H9 (cell line): ENCODE data around the gene SLC25A12. TPM values are rescaled to one million over a fixed set of nuclear protein-coding genes. Genes with fewer than 3 reads are reported as not detected.
"Not testable (repeated sequence)": the region's sequence is repeated elsewhere in the genome, so short reads cannot be mapped to it uniquely, and the experiment has no call there.

Experiments used
- DNase-seq: peaks from one replicate; pipeline ENCODE4 v3.0.0-alpha.2; 2017
- H2AFZ ChIP-seq: one replicate; pipeline ENCODE4 v1.6.1; 2013; ENCODE audit warnings: mild to moderate bottlenecking, low read length, control low read depth, moderate library complexity
- H2AK5ac ChIP-seq: 2 replicates; pipeline ENCODE4 v1.6.1; 2013; ENCODE audit warnings: low read length, control low read depth, mixed read lengths; ENCODE audit not compliant: insufficient read length
- H2BK120ac ChIP-seq: one replicate; pipeline ENCODE4 v1.6.1; 2013; ENCODE audit warnings: low read depth, mild to moderate bottlenecking, low read length, control low read depth, inconsistent platforms; ENCODE audit not compliant: poor library complexity, severe bottlenecking
- H2BK12ac ChIP-seq: 2 replicates; pipeline ENCODE4 v1.6.1; 2013; ENCODE audit warnings: low read length, control low read depth, mixed read lengths, low read depth; ENCODE audit not compliant: insufficient read length
- H2BK15ac ChIP-seq: 2 replicates; pipeline ENCODE4 v1.6.1; 2013; ENCODE audit warnings: low read depth, low read length, control low read depth
- H2BK20ac ChIP-seq: one replicate; pipeline ENCODE4 v1.6.1; 2013; ENCODE audit warnings: low read depth, mild to moderate bottlenecking, low read length, control low read depth, inconsistent platforms; ENCODE audit not compliant: poor library complexity, severe bottlenecking
- H2BK5ac ChIP-seq: 2 replicates; pipeline ENCODE4 v1.6.1; 2013; ENCODE audit warnings: low read length, control low read depth, mixed read lengths; ENCODE audit not compliant: insufficient read length
- H3K14ac ChIP-seq: 2 replicates; pipeline ENCODE4 v1.6.1; 2013; ENCODE audit warnings: low read length, control low read depth; ENCODE audit not compliant: insufficient read depth
- H3K18ac ChIP-seq: 2 replicates; pipeline ENCODE4 v1.6.1; 2013; ENCODE audit warnings: low read depth, mild to moderate bottlenecking, mixed read lengths, low read length, control low read depth; ENCODE audit not compliant: insufficient read length
- H3K23ac ChIP-seq: 2 replicates; pipeline ENCODE4 v1.6.1; 2013; ENCODE audit warnings: low read length, control low read depth, mixed read lengths, low read depth; ENCODE audit not compliant: insufficient read length
- H3K23me2 ChIP-seq: 2 replicates; pipeline ENCODE4 v1.6.1; 2013; ENCODE audit warnings: low read depth, mild to moderate bottlenecking, mixed read lengths, low read length, control low read depth; ENCODE audit not compliant: insufficient read length, poor library complexity, severe bottlenecking
- H3K27ac ChIP-seq: 2 replicates; pipeline ENCODE4 v1.5.1; 2013; ENCODE audit warnings: low read length, control low read depth, mixed read lengths, low read depth; ENCODE audit not compliant: insufficient read length
- H3K27me3 ChIP-seq: 2 replicates; pipeline ENCODE4 v1.6.1; 2013; ENCODE audit warnings: low read length, control low read depth, inconsistent platforms; ENCODE audit not compliant: insufficient read depth
- H3K4ac ChIP-seq: 2 replicates; pipeline ENCODE4 v1.6.1; 2013; ENCODE audit warnings: low read depth, mild to moderate bottlenecking, control low read depth, inconsistent platforms, low read length, moderate library complexity
- H3K4me1 ChIP-seq: 2 replicates; pipeline ENCODE4 v1.6.1; 2013; ENCODE audit warnings: low read length, control low read depth, inconsistent platforms; ENCODE audit not compliant: insufficient read depth
- H3K4me2 ChIP-seq: 2 replicates; pipeline ENCODE4 v1.6.1; 2013; ENCODE audit warnings: low read length, control low read depth, mixed read lengths; ENCODE audit not compliant: insufficient read length, insufficient read depth
- H3K56ac ChIP-seq: 2 replicates; pipeline ENCODE4 v1.6.1; 2013; ENCODE audit warnings: low read depth, mild to moderate bottlenecking, mixed read lengths, low read length, control low read depth; ENCODE audit not compliant: insufficient read length
- H3K79me1 ChIP-seq: 2 replicates; pipeline ENCODE4 v1.6.1; 2013; ENCODE audit warnings: low read depth, mild to moderate bottlenecking, moderate library complexity, low read length, control low read depth, inconsistent platforms; ENCODE audit not compliant: insufficient read depth, poor library complexity, severe bottlenecking
- H3K79me2 ChIP-seq: 2 replicates; pipeline ENCODE4 v1.6.1; 2013; ENCODE audit warnings: low read length, control low read depth, inconsistent platforms; ENCODE audit not compliant: insufficient read depth
- H3K9ac ChIP-seq: 2 replicates; pipeline ENCODE4 v1.6.1; 2013; ENCODE audit warnings: low read length, control low read depth, mixed read lengths; ENCODE audit not compliant: insufficient read length; ENCODE audit errors: extremely low read depth
- H3K9me3 ChIP-seq: one replicate; pipeline ENCODE4 v1.6.1; 2013; ENCODE audit warnings: low read depth, low read length, inconsistent platforms; ENCODE audit not compliant: control insufficient read depth
- H3T11ph ChIP-seq: one replicate; pipeline ENCODE4 v1.6.1; 2013; ENCODE audit warnings: mild to moderate bottlenecking, low read length, control low read depth, inconsistent platforms
- H4K20me1 ChIP-seq: one replicate; pipeline ENCODE4 v1.6.1; 2013; ENCODE audit not compliant: control insufficient read depth, insufficient read length, insufficient read depth
- H4K5ac ChIP-seq: 2 replicates; pipeline ENCODE4 v1.6.1; 2013; ENCODE audit warnings: low read depth, mild to moderate bottlenecking, mixed read lengths, low read length, control low read depth; ENCODE audit not compliant: insufficient read length
- H4K8ac ChIP-seq: replicated peaks from 2 replicates; pipeline ENCODE4 v1.6.1; 2013; ENCODE audit warnings: low read length, control low read depth, mixed read lengths, low read depth; ENCODE audit not compliant: insufficient read length
- H4K91ac ChIP-seq: 2 replicates; pipeline ENCODE4 v1.6.1; 2013; ENCODE audit warnings: low read depth, mild to moderate bottlenecking, moderate library complexity, mixed read lengths, low read length, control low read depth; ENCODE audit not compliant: insufficient read length
- H3K27ac Mint-ChIP-seq, 3 experiments: 2 replicates in 2 of 3; 3 replicates in 1 of 3; pipeline ENCODE4 v1.8.0; 2020 to 2021; ENCODE audit warnings: mixed read lengths in 3 of 3, mild to moderate bottlenecking in 1 of 3, moderate library complexity in 1 of 3
- H3K27me3 Mint-ChIP-seq: 2 replicates; pipeline ENCODE4 v1.8.0; 2021; ENCODE audit warnings: low read depth, mild to moderate bottlenecking, moderate library complexity, mixed read lengths
- H3K36me3 Mint-ChIP-seq, 3 experiments: 2 replicates in 2 of 3; 3 replicates in 1 of 3; pipeline ENCODE4 v1.8.0; 2020 to 2021; ENCODE audit warnings: low read depth in 3 of 3, mixed read lengths in 3 of 3; ENCODE audit not compliant: insufficient read depth in 1 of 3
- H3K4me1 Mint-ChIP-seq, 2 experiments: 2 replicates each; pipeline ENCODE4 v1.8.0; 2020; ENCODE audit warnings: mixed read lengths in 2 of 2
- H3K4me3 Mint-ChIP-seq, 2 experiments: 2 replicates in 1 of 2; 3 replicates in 1 of 2; pipeline ENCODE4 v1.8.0; 2020 to 2021; ENCODE audit warnings: mild to moderate bottlenecking in 2 of 2, mixed read lengths in 2 of 2, moderate library complexity in 1 of 2
- H3K9me3 Mint-ChIP-seq, 2 experiments: 2 replicates in 1 of 2; 3 replicates in 1 of 2; pipeline ENCODE4 v1.8.0; 2020; ENCODE audit warnings: mild to moderate bottlenecking in 2 of 2, mixed read lengths in 2 of 2, moderate library complexity in 1 of 2
- WGBS: extraction: QIAGEN DNeasy Blood & Tissue Kit; methylation state at CpG from one replicate; pipeline ENCODE4 v1.1.7; 2013; ENCODE audit warnings: missing lambda C conversion rate, low lambda C conversion rate, mixed read lengths; ENCODE audit not compliant: insufficient read length; ENCODE audit errors: extremely low coverage; 5-methylcytosine and 5-hydroxymethylcytosine counted together
- total RNA-seq: library from RNA; stranded (reverse); gene quantifications from 2 replicates; pipeline ENCODE4 v1.2.1, GENCODE V29; 2021
- TF ChIP-seq, protein P1 (sequence below): fragments of 200-600 bp; sonication (generic); conservative IDR thresholded peaks from 3 replicates; pipeline ENCODE4 v1.8.0; 2021; ENCODE audit warnings: antibody characterized with exemption, mild to moderate bottlenecking

The SLC25A12 gene
- total RNA-seq, 1 experiment from 2014 or later, result 10.1 TPM

- no CpG with 5 or more reads among the region's 5 CpGs for WGBS
- no peak overlapping the region for H3K4me3 Mint-ChIP-seq
- Histone ChIP-seq H3K4ac (no peak overlapping the region), H3K4me1 (no peaks in the 10 kb centered on the region), H3T11ph (no peak overlapping the region), H3K27ac (no peak overlapping the region), H3K14ac (no peak overlapping the region), H4K8ac (no peak overlapping the region), H3K9ac (no peak overlapping the region), H3K23ac (no peak overlapping the region), H4K5ac (no peak overlapping the region), H3K27me3 (no peaks in the 10 kb centered on the region), H3K4me2 (no peak overlapping the region), H3K23me2 (no peaks in the 10 kb centered on the region), H3K18ac (no peak overlapping the region), H4K91ac (no peak overlapping the region), H4K20me1 (no peaks in the 10 kb centered on the region), H3K79me1 (no peaks in the 10 kb centered on the region), H2BK12ac (no peak overlapping the region), H2BK5ac (no peak overlapping the region), H2BK20ac (no peak overlapping the region), H2BK120ac (no peak overlapping the region), H3K79me2 (no peaks in the 10 kb centered on the region), H3K56ac (no peak overlapping the region), H2AFZ (no peak overlapping the region), H2AK5ac (no peak overlapping the region), H3K9me3 (no peaks in the 10 kb centered on the region), H2BK15ac (no peak overlapping the region)
- DNase-seq, result no peak
- H3K4me1 Mint-ChIP-seq, result peaks cover 3 to 4% of the 10 kb centered on the region in 2 experiments; a peak in 2 of 4 replicates
- H3K27ac Mint-ChIP-seq, result no peak overlapping the region
- H3K27me3 Mint-ChIP-seq, result no peaks in the 10 kb centered on the region
- H3K36me3 Mint-ChIP-seq, result peaks cover 0 to 12% (median 2%) of the 10 kb centered on the region in 3 experiments; a peak in 5 of 7 replicates
- no peaks in the 10 kb centered on the region for H3K9me3 Mint-ChIP-seq
- TF ChIP-seq, protein P1, sequence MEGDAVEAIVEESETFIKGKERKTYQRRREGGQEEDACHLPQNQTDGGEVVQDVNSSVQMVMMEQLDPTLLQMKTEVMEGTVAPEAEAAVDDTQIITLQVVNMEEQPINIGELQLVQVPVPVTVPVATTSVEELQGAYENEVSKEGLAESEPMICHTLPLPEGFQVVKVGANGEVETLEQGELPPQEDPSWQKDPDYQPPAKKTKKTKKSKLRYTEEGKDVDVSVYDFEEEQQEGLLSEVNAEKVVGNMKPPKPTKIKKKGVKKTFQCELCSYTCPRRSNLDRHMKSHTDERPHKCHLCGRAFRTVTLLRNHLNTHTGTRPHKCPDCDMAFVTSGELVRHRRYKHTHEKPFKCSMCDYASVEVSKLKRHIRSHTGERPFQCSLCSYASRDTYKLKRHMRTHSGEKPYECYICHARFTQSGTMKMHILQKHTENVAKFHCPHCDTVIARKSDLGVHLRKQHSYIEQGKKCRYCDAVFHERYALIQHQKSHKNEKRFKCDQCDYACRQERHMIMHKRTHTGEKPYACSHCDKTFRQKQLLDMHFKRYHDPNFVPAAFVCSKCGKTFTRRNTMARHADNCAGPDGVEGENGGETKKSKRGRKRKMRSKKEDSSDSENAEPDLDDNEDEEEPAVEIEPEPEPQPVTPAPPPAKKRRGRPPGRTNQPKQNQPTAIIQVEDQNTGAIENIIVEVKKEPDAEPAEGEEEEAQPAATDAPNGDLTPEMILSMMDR, result no peak
Measured at GRCh38 chr2:171810422-171811244, 83.4 kb downstream of the SLC25A12 start.

- not testable (repeated sequence) for H3K4ac ChIP-seq, H3K27ac ChIP-seq, H3K4me1 Mint-ChIP-seq, H3K4me2 ChIP-seq, H3K9me3 Mint-ChIP-seq, H2BK20ac ChIP-seq, H3K79me2 ChIP-seq, H3K23me2 ChIP-seq, H3K9ac ChIP-seq, DNase-seq, H3T11ph ChIP-seq, H3K18ac ChIP-seq, H4K91ac ChIP-seq, H3K23ac ChIP-seq, H3K56ac ChIP-seq, H3K9me3 ChIP-seq, H3K4me1 ChIP-seq, H2BK15ac ChIP-seq, H3K27ac Mint-ChIP-seq, H3K79me1 ChIP-seq, H4K20me1 ChIP-seq, H3K27me3 ChIP-seq, H3K4me3 Mint-ChIP-seq, H4K5ac ChIP-seq, H3K14ac ChIP-seq, H2BK12ac ChIP-seq, H2BK5ac ChIP-seq, H2AK5ac ChIP-seq, H4K8ac ChIP-seq, H2BK120ac ChIP-seq, H3K27me3 Mint-ChIP-seq, H2AFZ ChIP-seq
- peaks cover 2 to 16% (median 5%) of the 10 kb centered on the region in 3 experiments; a peak in 6 of 7 replicates for H3K36me3 Mint-ChIP-seq
Measured at GRCh38 chr2:171808885-171809284, 85.2 kb downstream of the SLC25A12 start.
